Measurements from ENCODE around the gene MACC1.

The MACC1 gene

GRCh38 chr7:20229646-20230500 lies 12.7 kb upstream of the MACC1 start:
- Histone ChIP-seq H3K4me2 (no peak overlapping the region), H3K36me3 (no peaks in the 10 kb centered on the region), H3K9ac (no peak overlapping the region), H3K4me3 (no peak overlapping the region), H3K9me3 (no peaks in the 10 kb centered on the region), H3K27me3 (no peaks in the 10 kb centered on the region), H3K27ac (no peak overlapping the region), H3K4me1 (no peaks in the 10 kb centered on the region), H4K20me1 (no peaks in the 10 kb centered on the region)
- TF ChIP-seq Cebpa-rat (IDR thresholded peaks at IDR 0.05): no peak

GRCh38 chr7:20229081-20229480 lies 11.9 kb upstream of the MACC1 start:
- TF ChIP-seq Cebpa-rat (IDR thresholded peaks at IDR 0.05): no peak
- Histone ChIP-seq H3K9ac (no peak overlapping the region), H3K4me2 (no peak overlapping the region), H3K4me1 (no peaks in the 10 kb centered on the region), H3K27ac (no peak overlapping the region), H3K4me3 (no peak overlapping the region), H3K27me3 (no peaks in the 10 kb centered on the region), H4K20me1 (no peaks in the 10 kb centered on the region), H3K9me3 (no peaks in the 10 kb centered on the region), H3K36me3 (no peaks in the 10 kb centered on the region)

DNA sequence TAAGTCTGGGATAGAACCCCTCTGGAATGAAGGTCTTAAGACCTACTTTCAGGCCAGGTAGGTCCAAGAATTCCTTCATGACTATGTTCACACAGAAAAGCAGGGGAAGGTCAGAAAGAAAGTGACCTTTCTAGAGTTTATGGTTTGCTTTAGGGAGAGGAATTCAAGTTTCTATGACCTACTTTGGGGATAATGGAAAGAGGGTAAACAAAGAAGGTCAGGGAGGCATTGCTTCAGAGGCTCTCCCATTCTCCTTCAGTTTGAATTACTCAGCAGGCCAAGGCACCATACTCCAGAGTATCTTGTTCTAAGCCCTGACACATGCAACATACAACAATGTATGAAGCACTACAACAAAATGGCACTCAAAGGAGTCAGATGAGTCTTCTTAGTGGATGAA lies 11.5 kb upstream of the MACC1 start:
- no peaks in the 10 kb centered on the region for H3K36me3 ChIP-seq
- no peak overlapping the region for H3K27ac ChIP-seq
- no peaks in the 10 kb centered on the region for H3K27me3 ChIP-seq
- no peak overlapping the region for H3K4me2 ChIP-seq
- H3K9me3 ChIP-seq: no peaks in the 10 kb centered on the region
- H3K9ac ChIP-seq: no peak overlapping the region
- H3K4me3 ChIP-seq: no peak overlapping the region
- no peaks in the 10 kb centered on the region for H3K4me1 ChIP-seq
- TF ChIP-seq Cebpa-rat (IDR thresholded peaks at IDR 0.05): no peak
- H4K20me1 ChIP-seq: no peaks in the 10 kb centered on the region

GRCh38 chr7:20227291-20227795 lies 10.2 kb upstream of the MACC1 start:
- no peak for TF ChIP-seq Cebpa-rat (IDR thresholded peaks at IDR 0.05)
- Histone ChIP-seq H3K4me2 (no peak overlapping the region), H3K9me3 (no peaks in the 10 kb centered on the region)

DNA sequence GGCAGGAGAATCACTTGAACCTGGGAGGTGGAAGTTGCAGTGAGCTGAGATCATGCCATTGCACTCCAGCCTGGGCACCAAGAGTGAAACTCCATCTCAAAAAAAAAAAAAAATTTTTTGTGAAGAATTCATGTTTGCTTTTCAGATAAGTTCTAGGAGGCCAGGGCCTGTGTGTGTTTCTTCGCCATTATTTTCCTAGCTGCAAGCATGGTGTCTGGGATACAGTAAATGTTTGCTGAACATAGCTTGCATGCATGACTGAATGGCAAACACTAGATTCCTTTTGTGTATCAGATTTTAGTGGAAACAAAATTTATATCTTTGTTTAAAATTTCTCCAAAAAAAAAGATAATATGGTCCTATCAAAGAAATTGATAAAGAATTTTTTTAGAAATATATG lies 9.7 kb upstream of the MACC1 start:
- no peak overlapping the region for H3K9ac ChIP-seq
- no peak overlapping the region for H3K27ac ChIP-seq
- H3K27me3 ChIP-seq: no peaks in the 10 kb centered on the region
- H3K36me3 ChIP-seq: no peaks in the 10 kb centered on the region
- H3K4me1 ChIP-seq: no peaks in the 10 kb centered on the region
- H3K4me3 ChIP-seq: no peak overlapping the region
- no peaks in the 10 kb centered on the region for H4K20me1 ChIP-seq
- no peak overlapping the region for H3K4me2 ChIP-seq
- H3K9me3 ChIP-seq: no peaks in the 10 kb centered on the region
- TF ChIP-seq Cebpa-rat (IDR thresholded peaks at IDR 0.05): no peak

More at GRCh38 chr7:20227291-20227795, 10.2 kb upstream of the MACC1 start:
- Histone ChIP-seq H4K20me1 (no peaks in the 10 kb centered on the region), H3K27me3 (no peaks in the 10 kb centered on the region), H3K27ac (no peak overlapping the region), H3K4me1 (no peaks in the 10 kb centered on the region), H3K4me3 (no peak overlapping the region), H3K9ac (no peak overlapping the region), H3K36me3 (no peaks in the 10 kb centered on the region)

DNA sequence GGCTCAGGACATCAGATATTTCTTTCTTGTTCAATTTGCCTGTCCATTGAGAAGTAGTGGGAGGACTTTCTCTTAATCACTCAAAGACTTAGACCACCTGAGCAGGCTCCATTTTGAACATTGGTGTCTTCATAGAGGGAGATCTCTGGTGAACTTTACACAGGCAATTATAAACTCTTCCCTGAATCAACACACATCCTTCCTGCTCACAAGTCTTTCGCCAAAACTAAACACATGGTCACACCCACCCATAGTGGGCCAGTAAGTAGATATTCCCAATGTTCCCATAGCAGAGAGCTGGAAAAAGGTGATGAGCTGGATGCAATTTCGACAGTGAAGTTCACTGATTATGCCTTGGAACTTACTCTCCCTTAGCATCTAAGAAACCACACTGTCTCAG lies 8.2 kb upstream of the MACC1 start:
- Histone ChIP-seq H3K9ac (no peak overlapping the region), H4K20me1 (no peaks in the 10 kb centered on the region), H3K27ac (no peak overlapping the region), H3K9me3 (no peaks in the 10 kb centered on the region), H3K27me3 (no peaks in the 10 kb centered on the region), H3K4me3 (no peak overlapping the region), H3K4me1 (peaks cover 10% of the 10 kb centered on the region), H3K4me2 (no peak overlapping the region), H3K36me3 (no peaks in the 10 kb centered on the region)
- TF ChIP-seq Cebpa-rat (IDR thresholded peaks at IDR 0.05): no peak

- TF ChIP-seq Cebpa-rat (IDR thresholded peaks at IDR 0.05): no peak
- Histone ChIP-seq H3K9me3 (no peaks in the 10 kb centered on the region), H3K9ac (no peak overlapping the region), H3K27ac (no peak overlapping the region), H3K4me2 (no peak overlapping the region), H4K20me1 (no peaks in the 10 kb centered on the region), H3K27me3 (no peaks in the 10 kb centered on the region), H3K36me3 (no peaks in the 10 kb centered on the region), H3K4me3 (no peak overlapping the region), H3K4me1 (peaks cover 22% of the 10 kb centered on the region)
Measured at GRCh38 chr7:20224025-20224424, 6.8 kb upstream of the MACC1 start.

- Histone ChIP-seq H3K9ac (no peak overlapping the region), H4K20me1 (no peaks in the 10 kb centered on the region), H3K4me1 (peaks cover 22% of the 10 kb centered on the region), H3K27ac (no peak overlapping the region), H3K9me3 (no peaks in the 10 kb centered on the region), H3K36me3 (no peaks in the 10 kb centered on the region), H3K4me2 (no peak overlapping the region), H3K4me3 (no peak overlapping the region), H3K27me3 (no peaks in the 10 kb centered on the region)
- TF ChIP-seq Cebpa-rat (IDR thresholded peaks at IDR 0.05): no peak
Measured at GRCh38 chr7:20223356-20223755, 6.2 kb upstream of the MACC1 start.

- no peak overlapping the region for H3K4me3 ChIP-seq
- no peaks in the 10 kb centered on the region for H3K27me3 ChIP-seq
- no peak overlapping the region for H3K4me2 ChIP-seq
- TF ChIP-seq Cebpa-rat (IDR thresholded peaks at IDR 0.05): no peak
- H3K36me3 ChIP-seq: no peaks in the 10 kb centered on the region
- H3K9me3 ChIP-seq: no peaks in the 10 kb centered on the region
- peaks cover 22% of the 10 kb centered on the region for H3K4me1 ChIP-seq
- H4K20me1 ChIP-seq: no peaks in the 10 kb centered on the region
- no peak overlapping the region for H3K9ac ChIP-seq
- H3K27ac ChIP-seq: no peak overlapping the region
Measured at GRCh38 chr7:20222219-20222828, 5.1 kb upstream of the MACC1 start.

DNA sequence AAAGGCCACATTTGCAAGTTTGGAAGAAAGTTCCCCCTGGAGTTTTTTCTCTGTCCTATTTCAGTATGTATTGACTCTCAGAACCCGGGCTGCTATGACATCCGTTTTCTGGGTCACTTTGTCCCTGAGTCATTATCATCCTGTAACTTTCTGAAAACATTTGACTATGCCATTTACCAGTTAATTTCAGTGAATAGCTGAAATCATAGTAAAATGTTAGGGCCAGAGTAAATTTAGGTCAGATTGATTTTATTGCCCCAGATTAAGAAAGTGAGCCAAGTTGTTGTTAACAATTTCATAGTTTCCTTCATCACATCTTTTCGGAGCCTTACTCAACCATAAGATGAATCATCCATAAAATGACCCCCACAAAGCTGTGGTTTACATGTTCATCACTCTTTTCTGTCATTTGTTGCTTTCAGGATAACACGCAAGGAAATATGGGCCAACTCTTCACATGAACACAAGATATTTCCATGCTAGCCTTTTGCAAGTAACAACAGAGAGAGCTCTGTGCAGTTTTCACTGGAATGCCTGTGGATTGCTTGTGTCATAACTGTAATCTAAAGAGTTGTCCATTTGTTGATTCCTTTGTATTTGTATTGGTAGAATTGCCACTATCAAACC lies 3.9 kb upstream of the MACC1 start:
- no peak overlapping the region for H3K4me3 ChIP-seq
- H3K36me3 ChIP-seq: no peaks in the 10 kb centered on the region
- H3K4me2 ChIP-seq: peak overlapping the region; percentile 57
- no peak overlapping the region for H3K9ac ChIP-seq
- no peak for TF ChIP-seq Cebpa-rat (IDR thresholded peaks at IDR 0.05)
- no peaks in the 10 kb centered on the region for H3K27me3 ChIP-seq
- H3K27ac ChIP-seq: peak overlapping the region; percentile 67; the same call in 1 of the 2 replicates
- H4K20me1 ChIP-seq: no peaks in the 10 kb centered on the region
- H3K4me1 ChIP-seq: peaks cover 22% of the 10 kb centered on the region
- no peaks in the 10 kb centered on the region for H3K9me3 ChIP-seq
